T-helper 22 cell (primary cell): ENCODE data around the gene NCK2.

Experiments used
- DNase-seq: peaks from one replicate; pipeline ENCODE4 v3.0.0-alpha.2; 2020; ENCODE audit warnings: low read depth

NCK2 gene

GRCh38 chr2:105792561-105792960, 47.8 kb downstream of the NCK2 start:
- no peak for DNase-seq

GRCh38 chr2:105793196-105793975, 48.7 kb downstream of the NCK2 start:
- DNase-seq, result no peak

- no peak for DNase-seq
Observed at GRCh38 chr2:105794926-105795574, 50.3 kb downstream of the NCK2 start.

- DNase-seq, result peak; percentile 39
Observed at GRCh38 chr2:105795575-105795934, 50.8 kb downstream of the NCK2 start.

- no peak for DNase-seq
Observed at GRCh38 chr2:105796131-105796638, 51.5 kb downstream of the NCK2 start.

- DNase-seq, result no peak
Observed at GRCh38 chr2:105796791-105797190, 52.1 kb downstream of the NCK2 start.

GRCh38 chr2:105797298-105797819, 52.6 kb downstream of the NCK2 start:
- no peak for DNase-seq

GRCh38 chr2:105798595-105798994, 53.9 kb downstream of the NCK2 start:
- peak; percentile 53 for DNase-seq

GRCh38 chr2:105800036-105800713, 55.5 kb downstream of the NCK2 start:
- no peak for DNase-seq

- no peak for DNase-seq
Observed at GRCh38 chr2:105800953-105801635, 56.4 kb downstream of the NCK2 start.

GRCh38 chr2:105801961-105802360, 57.2 kb downstream of the NCK2 start:
- no peak for DNase-seq

GRCh38 chr2:105802587-105802986, 57.9 kb downstream of the NCK2 start:
- peak; percentile 75 for DNase-seq

- DNase-seq, result no peak
Observed at GRCh38 chr2:105803337-105803736, 58.6 kb downstream of the NCK2 start.

GRCh38 chr2:105803773-105804172, 59.1 kb downstream of the NCK2 start:
- no peak for DNase-seq

GRCh38 chr2:105804266-105804665, 59.6 kb downstream of the NCK2 start:
- no peak for DNase-seq

GRCh38 chr2:105806996-105807395, 62.3 kb downstream of the NCK2 start:
- DNase-seq, result no peak

- DNase-seq, result no peak
Observed at GRCh38 chr2:105808423-105809096, 63.8 kb downstream of the NCK2 start.

- DNase-seq, result no peak
Observed at GRCh38 chr2:105809097-105809473, 64.4 kb downstream of the NCK2 start.

GRCh38 chr2:105809723-105810122, 65.0 kb downstream of the NCK2 start:
- DNase-seq, result no peak

GRCh38 chr2:105812180-105813044, 67.7 kb downstream of the NCK2 start:
- DNase-seq, result no peak

GRCh38 chr2:105813045-105813315, 68.3 kb downstream of the NCK2 start:
- no peak for DNase-seq
